ENCODE data around the gene UGT2A1.

UGT2A1 gene

DNA sequence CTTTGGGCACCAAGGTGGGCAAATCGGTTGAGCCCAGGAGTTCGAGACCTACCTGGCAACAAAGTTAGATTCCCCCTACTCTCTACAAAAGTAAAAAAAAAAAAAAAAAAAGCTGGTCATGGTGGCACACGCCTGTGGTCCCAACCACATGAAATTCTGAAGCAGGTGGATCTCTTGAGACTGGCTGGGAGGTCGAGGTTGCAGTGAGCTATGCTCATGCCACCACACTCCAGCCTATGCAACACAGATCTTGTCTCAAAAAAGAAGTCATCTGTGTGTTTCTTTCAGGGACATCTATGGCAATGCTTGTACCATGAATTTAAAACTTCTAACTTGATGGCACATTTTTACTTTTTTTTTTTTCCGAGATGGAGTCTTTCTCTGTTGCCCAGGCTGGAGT lies 68.9 kb downstream of the UGT2A1 start:
- DNase-seq = no peak

DNA sequence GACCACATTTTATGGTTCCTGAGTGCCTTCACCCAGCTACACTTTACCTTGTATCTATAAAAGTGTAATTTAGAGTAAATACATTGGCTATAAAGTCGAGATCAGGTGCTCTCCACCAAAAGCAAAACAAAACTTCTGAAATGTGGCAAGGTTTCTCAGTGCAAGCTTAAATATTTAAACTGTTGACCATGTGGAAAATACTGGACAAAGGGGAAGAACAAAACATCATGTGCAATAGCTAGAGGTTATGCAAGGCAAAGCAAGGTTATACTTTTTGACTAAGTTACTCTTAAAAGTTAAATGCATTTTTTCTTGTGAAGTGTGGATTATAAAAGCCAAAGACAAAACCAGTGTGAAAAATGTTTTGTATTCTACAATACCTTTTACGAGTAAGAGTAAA lies 69.5 kb downstream of the UGT2A1 start:
- DNase-seq = no peak

DNA sequence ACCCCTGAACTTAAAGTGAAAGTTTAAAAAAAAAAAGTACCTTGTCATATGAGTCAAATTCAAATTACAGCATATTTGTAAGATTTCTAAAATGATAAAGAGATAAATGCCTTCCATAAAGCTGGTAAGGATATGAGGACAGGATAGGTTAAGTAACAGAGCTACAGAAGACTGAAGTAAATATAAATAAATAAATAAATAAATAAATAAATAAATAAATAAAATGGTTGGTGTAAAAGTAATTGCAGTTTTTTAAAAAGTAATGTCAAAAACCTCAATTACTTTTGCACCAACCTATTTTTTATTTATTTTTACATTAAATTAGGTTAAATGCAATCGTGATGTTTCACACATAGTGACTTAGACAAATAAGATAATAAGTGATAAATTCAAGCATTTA lies 75.8 kb downstream of the UGT2A1 start:
- DNase-seq = no peak

DNA sequence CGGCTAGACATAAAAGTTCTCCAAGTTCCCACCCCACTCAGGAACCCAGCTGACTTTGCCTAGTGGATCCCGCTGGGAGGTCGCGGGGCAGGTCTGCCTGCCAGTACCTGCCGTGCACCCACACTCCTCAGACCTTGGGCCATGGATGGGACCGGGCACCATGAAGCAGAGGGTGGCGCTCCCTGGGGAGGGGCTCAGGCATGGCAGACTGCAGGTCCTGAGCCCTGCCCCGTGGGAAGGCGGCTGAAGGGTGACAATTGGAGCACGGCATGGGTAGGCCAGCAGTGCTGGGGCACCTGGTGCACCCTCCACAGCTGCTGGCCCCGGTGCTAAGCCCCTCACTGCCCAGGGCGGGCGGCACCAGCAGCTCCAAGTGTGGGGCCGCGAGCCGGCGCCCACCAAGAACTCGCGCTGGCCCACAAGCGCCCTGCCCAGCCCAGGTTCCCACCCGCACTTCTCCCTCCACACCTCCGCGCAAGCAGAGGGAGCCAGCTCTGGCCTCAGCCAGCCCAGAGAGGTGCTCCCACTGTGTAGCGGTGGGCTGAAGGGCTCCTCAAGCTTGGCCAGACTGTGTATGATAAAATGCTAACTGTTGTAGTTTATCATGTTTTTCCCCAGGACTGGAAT lies 76.7 kb downstream of the UGT2A1 start:
- no peak for DNase-seq

DNA sequence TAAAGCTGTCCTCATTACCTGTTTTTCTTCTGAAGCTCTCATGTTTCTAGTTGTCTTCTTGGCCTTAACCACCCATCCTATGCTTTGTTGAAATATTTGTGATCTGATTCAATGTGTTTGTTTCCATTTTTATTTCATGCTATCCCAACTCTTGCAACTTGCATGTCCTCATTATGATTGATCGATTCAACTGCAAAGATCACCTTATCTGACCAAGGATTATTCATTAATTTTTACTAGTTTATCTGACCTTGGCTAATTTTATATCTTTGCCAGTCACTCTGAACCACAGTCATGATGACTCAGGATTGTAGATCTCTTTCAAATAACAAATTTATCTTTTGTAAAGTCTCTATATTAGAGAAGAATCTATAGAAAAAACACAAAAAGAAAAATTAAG lies 84.3 kb downstream of the UGT2A1 start:
- DNase-seq = no peak

DNA sequence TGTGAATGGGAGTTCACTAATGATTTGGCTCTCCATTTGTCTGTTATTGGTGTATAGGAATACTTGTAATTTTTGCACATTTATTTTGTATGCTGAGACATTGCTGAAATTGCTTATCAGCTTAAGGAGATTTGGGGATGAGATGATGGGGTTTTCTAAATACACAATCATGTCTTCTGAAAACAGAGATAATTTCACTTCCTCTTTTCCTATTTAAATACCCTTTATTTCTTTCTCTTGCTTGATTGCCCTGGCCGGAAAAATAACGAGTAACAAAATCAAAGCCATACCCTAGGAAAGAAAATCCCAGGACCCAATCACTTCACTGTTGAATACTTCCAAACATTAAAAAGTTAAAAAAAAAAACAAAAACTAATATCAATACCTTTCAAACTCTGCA lies 89.6 kb downstream of the UGT2A1 start:
- DNase-seq = no peak

DNA sequence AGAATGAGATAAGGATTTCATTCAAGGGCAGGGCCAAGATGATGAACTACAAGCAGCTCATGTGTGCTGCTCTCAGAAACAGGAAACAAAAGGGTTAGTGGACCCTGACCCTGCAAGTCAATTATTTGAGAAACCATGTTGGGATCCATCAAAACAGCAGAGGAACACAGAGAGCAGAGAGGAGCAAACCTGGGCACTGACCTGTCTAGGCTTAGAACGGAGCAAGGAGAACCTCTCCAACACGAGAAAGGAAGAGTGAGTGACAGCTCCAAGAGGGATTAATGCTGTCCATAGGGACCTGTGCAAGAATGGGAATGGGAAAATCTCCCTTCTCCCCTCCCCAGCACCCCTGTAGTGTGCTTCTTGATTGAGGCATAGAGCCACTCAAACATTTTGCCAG lies 103.4 kb downstream of the UGT2A1 start:
- no peak for DNase-seq

DNA sequence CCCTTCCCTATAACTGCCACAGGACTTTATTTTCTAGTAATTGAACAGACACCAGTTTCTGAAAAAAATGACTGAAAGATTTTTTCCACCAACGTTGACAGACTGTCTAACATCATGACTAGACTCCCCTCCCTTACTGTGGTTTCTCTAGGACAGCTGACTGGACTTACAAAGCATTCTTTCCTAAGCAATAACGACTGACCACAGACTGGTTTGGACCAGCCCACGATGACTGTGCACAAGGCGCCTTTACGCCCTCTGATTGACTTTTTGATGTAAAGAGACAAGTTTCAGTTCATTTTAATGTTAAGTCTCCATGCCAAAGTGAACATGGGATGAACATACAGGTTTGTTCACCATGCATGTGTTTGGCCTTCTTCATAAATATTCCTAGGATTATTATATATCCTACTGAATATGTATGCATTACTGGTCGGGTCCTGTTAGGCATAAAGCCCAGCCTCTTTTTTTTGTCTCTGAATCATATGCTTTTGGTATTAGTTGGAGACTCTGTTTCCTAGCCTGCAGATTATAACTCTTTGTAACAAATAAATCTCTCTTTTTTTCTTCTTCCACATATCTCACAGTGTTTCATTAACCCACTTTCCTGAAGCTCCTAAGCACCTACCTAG lies 106.8 kb downstream of the UGT2A1 start:
- DNase-seq = no peak
